SK-N-MC (cell line): ENCODE data around the gene MINDY3.

ENCODE experiments used
- EZH2 ChIP-seq: fragments of 200-600 bp; sonication (generic); IDR thresholded peaks from one replicate; pipeline ENCODE4 v1.6.1; 2017; ENCODE audit warnings: antibody characterized with exemption
- POLR2AphosphoS5 ChIP-seq: IDR thresholded peaks from 2 replicates; pipeline ENCODE4 v1.6.1; 2012; ENCODE audit warnings: mild to moderate bottlenecking, low read depth, low read length, borderline replicate concordance

DNA sequence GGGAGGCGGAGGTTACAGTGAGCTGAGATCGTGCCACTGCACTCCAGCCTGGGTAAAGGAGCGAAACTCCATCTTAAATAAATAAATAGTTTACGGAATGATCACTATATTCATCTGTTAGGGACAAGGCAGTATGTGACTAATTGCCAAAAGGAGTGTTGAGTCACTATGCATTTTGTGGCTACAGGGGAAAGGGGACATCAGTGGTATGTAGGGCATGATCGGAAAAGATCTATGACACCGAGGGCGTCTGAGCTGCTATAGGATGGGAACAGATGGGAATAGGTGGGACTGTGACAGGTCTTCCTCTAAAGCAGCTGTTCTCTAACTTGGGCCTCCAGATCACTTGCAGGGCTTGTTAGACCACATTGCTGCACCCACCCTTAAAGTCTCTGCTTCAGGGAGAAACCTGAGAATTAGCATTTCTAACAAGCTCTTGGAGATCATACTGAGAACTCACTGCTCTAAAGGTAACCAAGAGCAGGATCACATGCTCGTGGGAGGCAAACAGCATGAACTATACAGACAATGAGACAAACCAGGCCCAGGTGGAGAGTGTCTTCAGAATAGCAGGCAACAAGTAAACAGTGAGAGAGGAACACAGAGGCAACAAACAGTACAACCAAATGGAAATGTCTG, 75.5 kb downstream of the MINDY3 start:
- TF ChIP-seq EZH2 (no peak), POLR2AphosphoS5 (no peak)
